ENCODE data around the gene TMEM101.

- no peak for TF ChIP-seq SP1 (IDR thresholded peaks at IDR 0.05)
- no peak for TF ChIP-seq CTBP1 (IDR thresholded peaks at IDR 0.05; ENCODE audit: borderline replicate concordance)
- TF ChIP-seq HDGF (IDR thresholded peaks at IDR 0.05; ENCODE audit: borderline replicate concordance), result no peak
- TF ChIP-seq TARDBP (IDR thresholded peaks at IDR 0.05), result no peak
- no peak for TF ChIP-seq BHLHE40 (IDR thresholded peaks at IDR 0.05; ENCODE audit: borderline replicate concordance)
- no peak for TF ChIP-seq FOXK2 (IDR thresholded peaks at IDR 0.05)
- TF ChIP-seq ELF4 (IDR thresholded peaks at IDR 0.05), result no peak
- TF ChIP-seq NFRKB (IDR thresholded peaks at IDR 0.05), result no peak
- no peak for TF ChIP-seq SUZ12 (IDR thresholded peaks at IDR 0.05)
- TF ChIP-seq FOXM1 (IDR thresholded peaks at IDR 0.05; ENCODE audit: borderline replicate concordance), result no peak
- no peak for TF ChIP-seq FOXA1 (IDR thresholded peaks at IDR 0.05)
- TF ChIP-seq PKNOX1 (IDR thresholded peaks at IDR 0.05), result no peak
- TF ChIP-seq ARNT (IDR thresholded peaks at IDR 0.05), result no peak
- TF ChIP-seq LEF1 (IDR thresholded peaks at IDR 0.05; ENCODE audit: borderline replicate concordance), result no peak
Measured at GRCh38 chr17:44004077-44004760, 10.5 kb downstream of the TMEM101 start, which contains the start of gene NAGS.

Data from HEK293T (cell line).